Left ventricle myocardium superior (tissue), 1 donor: ENCODE data around the gene CDR2. TPM values are rescaled to one million over a fixed set of nuclear protein-coding genes. Genes with fewer than 3 reads are reported as not detected.

ENCODE experiments used
- total RNA-seq: library from RNA; stranded (reverse); fragmentation: NEBNext Ultra II Directional; extraction: Animal tissue kit (Norgen Biotek cat#: 25700); gene quantifications from one replicate; pipeline ENCODE4 v1.2.1, GENCODE V29; 2021
- donor health status: DM: no; HTN: yes; CAD: no; lungs with severe emphysema.

Gene CDR2
- total RNA-seq, 1 donor from 2014 or later, result 5.3 TPM

Other genes with a start within 250 kb of the CDR2 start
- not detected for gene SDR42E2, start 212.1 kb downstream of the CDR2 start, total RNA-seq
- gene EEF2K, start 168.3 kb downstream of the CDR2 start, total RNA-seq, result 29.9 TPM
- gene POLR3E, start 77.2 kb downstream of the CDR2 start, total RNA-seq, result 41.8 TPM
- gene NPIPB5, start 136.3 kb upstream of the CDR2 start, total RNA-seq, result 30.5 TPM